Mucosa of stomach (tissue), 1 donor: ENCODE data around the gene SAMM50.

Source experiments
- H3K27me3 ChIP-seq: one replicate; pipeline ENCODE4 v1.7.0; 2013; ENCODE audit warnings: mild to moderate bottlenecking, low read length; ENCODE audit not compliant: control insufficient read depth, insufficient read depth
- H3K36me3 ChIP-seq: one replicate; pipeline ENCODE4 v1.7.0; 2013; ENCODE audit warnings: low read length; ENCODE audit not compliant: control insufficient read depth, insufficient read depth
- H3K4me1 ChIP-seq: one replicate; pipeline ENCODE4 v1.7.0; 2013; ENCODE audit warnings: mild to moderate bottlenecking, low read length; ENCODE audit not compliant: control insufficient read depth, insufficient read depth
- H3K4me3 ChIP-seq: one replicate; pipeline ENCODE4 v1.7.0; 2013; ENCODE audit warnings: low read length
- H3K9ac ChIP-seq: one replicate; pipeline ENCODE4 v1.7.0; 2013; ENCODE audit warnings: mild to moderate bottlenecking, low read length, moderate library complexity
- H3K9me3 ChIP-seq: one replicate; pipeline ENCODE4 v1.7.0; 2013; ENCODE audit warnings: mild to moderate bottlenecking, low read length, moderate library complexity; ENCODE audit not compliant: control insufficient read depth
- donor health status: Pancreatic carcinoma.

The SAMM50 gene

DNA sequence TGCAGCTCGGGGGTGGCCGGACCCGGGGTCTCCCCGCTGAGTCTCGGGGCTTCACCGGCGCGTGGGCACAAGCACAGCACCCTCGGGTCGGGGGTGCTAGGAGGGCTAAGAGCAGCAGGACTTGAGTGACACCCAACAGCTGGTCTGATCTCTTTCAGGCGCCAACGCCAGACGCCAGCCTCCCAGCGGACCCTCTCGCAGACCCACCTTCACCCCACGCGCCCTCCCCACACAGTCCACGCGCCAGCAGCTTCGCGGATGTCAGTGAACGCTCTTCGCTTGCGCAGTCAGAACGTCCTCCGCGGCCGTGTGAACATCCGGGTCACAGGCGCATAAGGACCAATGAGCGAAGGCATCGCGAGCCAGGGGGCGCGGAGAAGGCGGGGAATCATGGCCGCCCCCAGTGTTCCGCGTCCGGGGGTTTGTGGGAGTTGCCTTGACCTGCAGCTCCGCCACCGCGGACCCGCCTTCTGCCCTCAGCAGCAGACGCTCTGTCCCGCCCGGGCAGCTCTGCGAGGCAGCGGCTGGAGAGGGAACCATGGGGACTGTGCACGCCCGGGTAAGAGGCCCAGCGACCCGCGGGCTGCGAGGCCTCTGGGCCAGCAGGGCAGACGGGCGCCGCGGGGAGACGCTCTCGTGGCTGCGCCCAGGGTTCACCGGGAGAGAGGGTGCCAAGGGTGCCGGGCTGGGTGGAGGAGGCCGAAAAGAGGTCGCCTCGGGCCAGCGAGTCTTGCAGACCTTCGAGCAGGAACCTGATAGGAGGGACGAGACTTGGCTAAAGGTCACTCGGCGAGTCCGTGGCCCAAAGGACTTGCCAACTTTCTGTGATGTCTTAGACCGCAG is at the start of gene SAMM50:
Gene SAMM50, plus strand, starts transcription at position 403 of the 843 bp plus-strand sequence. Its CDS starts 136 bp downstream, at position 539.
- Histone ChIP-seq H3K4me3 (peak within 1 kb of the TSS; percentile 97), H3K27me3 (no peaks in the 10 kb centered on the region), H3K36me3 (no peaks in the 10 kb centered on the region), H3K4me1 (peaks cover 26% of the 10 kb centered on the region), H3K9me3 (no peaks in the 10 kb centered on the region), H3K9ac (peak within 1 kb of the TSS; percentile 82)

DNA sequence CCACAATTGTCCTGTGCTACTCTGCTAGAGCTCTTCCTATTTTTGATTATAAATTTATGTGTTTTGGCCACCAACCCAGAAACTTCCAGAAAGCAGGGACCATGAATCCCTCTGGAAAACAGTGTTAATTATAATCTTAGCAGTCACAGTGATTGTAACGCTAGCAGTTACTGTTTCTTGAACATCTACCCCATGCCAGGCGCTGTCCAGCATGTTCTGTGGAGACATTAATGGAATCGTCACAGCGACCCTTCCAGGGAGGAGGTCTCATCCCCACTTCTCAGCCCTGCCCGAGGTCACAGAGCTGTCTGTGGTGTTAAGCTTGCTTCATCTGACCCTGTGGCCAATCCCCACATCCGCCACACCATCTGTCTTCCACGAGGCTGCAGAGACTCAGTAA is 49.6 kb upstream of the SAMM50 start:
- H3K4me1 ChIP-seq = no peaks in the 10 kb centered on the region
- no peaks in the 10 kb centered on the region for H3K9me3 ChIP-seq
- no peak overlapping the region for H3K4me3 ChIP-seq
- no peak overlapping the region for H3K9ac ChIP-seq
- H3K36me3 ChIP-seq = no peaks in the 10 kb centered on the region
- H3K27me3 ChIP-seq = no peaks in the 10 kb centered on the region

DNA sequence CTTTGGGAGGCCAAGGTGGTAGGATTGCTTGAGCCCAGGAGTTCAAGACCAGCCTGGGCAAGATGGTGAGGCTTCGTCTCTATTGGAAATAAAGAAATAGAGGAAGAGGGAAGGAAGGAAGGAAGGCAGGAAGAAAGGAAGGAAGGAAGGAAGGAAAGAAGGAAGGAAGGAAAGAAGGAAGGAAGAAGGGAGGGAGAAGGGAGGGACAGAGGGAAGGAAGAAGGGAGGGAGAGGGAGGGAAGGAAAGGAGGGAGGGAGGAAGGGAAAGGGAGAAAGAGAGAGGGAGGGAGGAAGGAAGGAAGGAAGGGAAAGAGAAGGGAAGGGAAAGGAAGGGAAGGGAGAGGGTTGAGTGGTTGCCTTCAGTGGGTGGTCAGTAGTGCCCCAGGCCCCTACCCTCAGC is 45.5 kb upstream of the SAMM50 start:
- Histone ChIP-seq H3K36me3 (no peaks in the 10 kb centered on the region), H3K9ac (no peak overlapping the region), H3K4me1 (no peaks in the 10 kb centered on the region), H3K9me3 (no peaks in the 10 kb centered on the region), H3K27me3 (no peaks in the 10 kb centered on the region), H3K4me3 (no peak overlapping the region)

DNA sequence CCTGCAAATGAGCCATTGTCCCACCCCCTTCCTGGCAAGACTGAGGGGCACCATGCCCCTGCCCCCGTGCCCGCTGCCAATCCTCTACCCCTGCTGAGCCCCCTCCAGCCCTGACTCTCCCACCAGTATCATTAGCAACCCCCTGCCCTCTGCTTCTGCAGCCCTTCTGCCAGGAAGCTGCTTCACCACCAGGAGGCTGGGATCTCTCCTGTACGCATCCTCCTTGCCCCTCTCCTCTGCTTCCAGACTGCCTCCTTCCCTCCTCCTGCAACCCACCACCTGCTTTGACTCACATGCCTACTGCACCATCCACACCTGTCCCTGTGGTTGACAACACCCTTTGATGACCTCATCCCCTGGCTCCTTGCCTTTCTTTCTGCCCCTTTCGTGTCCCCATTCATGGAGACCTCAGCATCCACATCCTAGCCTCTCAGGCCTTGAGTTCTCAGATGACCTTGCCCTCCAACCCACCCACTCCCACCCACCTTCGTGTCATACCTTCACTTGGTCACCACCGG is 45.0 kb upstream of the SAMM50 start:
- Histone ChIP-seq H3K36me3 (no peaks in the 10 kb centered on the region), H3K27me3 (no peaks in the 10 kb centered on the region), H3K4me3 (no peak overlapping the region), H3K9me3 (no peaks in the 10 kb centered on the region), H3K9ac (no peak overlapping the region), H3K4me1 (no peaks in the 10 kb centered on the region)

DNA sequence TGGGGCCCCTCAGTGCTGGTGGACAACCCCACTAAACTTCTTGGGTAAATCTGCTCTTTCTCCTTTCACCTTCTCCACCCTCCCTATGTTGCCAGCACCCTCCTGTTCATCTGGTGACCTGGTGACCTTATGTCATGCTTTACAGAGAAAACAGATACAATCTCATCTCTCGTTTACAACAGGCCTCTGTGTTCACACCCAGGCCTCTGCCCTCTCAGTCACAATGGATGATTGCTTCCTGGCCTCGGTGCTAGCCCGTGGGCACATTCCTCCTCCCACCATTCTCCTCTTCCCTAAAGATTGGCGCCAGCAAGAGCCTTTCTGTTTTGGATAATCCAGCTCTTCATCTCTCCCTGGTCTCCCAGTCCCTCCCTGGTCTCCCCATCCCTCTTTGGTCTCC is 43.9 kb upstream of the SAMM50 start:
- Histone ChIP-seq H3K4me3 (no peak overlapping the region), H3K36me3 (no peaks in the 10 kb centered on the region), H3K9ac (no peak overlapping the region), H3K27me3 (no peaks in the 10 kb centered on the region), H3K4me1 (no peaks in the 10 kb centered on the region), H3K9me3 (no peaks in the 10 kb centered on the region)

DNA sequence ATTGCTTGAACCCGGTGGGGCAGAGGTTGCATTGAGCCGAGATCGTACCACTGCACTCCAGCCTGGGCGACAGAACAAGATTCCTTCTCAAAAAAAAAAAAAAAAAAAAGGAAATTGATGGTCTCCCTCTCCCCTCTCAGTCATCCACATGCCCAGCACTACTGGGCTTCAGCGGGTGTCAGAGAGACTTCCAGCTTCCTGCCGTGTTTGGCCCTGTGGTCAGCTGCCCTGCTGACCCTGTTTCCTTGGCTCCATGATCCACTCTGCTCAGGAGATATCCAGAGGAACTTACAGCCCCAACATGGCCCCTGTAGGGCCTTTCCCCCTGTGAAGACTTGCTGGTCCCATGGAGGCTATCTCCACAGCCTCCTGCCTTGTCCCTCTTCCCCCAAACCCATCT is 37.7 kb upstream of the SAMM50 start:
- H3K36me3 ChIP-seq = no peaks in the 10 kb centered on the region
- no peak overlapping the region for H3K9ac ChIP-seq
- no peaks in the 10 kb centered on the region for H3K27me3 ChIP-seq
- no peaks in the 10 kb centered on the region for H3K4me1 ChIP-seq
- no peak overlapping the region for H3K4me3 ChIP-seq
- no peaks in the 10 kb centered on the region for H3K9me3 ChIP-seq

DNA sequence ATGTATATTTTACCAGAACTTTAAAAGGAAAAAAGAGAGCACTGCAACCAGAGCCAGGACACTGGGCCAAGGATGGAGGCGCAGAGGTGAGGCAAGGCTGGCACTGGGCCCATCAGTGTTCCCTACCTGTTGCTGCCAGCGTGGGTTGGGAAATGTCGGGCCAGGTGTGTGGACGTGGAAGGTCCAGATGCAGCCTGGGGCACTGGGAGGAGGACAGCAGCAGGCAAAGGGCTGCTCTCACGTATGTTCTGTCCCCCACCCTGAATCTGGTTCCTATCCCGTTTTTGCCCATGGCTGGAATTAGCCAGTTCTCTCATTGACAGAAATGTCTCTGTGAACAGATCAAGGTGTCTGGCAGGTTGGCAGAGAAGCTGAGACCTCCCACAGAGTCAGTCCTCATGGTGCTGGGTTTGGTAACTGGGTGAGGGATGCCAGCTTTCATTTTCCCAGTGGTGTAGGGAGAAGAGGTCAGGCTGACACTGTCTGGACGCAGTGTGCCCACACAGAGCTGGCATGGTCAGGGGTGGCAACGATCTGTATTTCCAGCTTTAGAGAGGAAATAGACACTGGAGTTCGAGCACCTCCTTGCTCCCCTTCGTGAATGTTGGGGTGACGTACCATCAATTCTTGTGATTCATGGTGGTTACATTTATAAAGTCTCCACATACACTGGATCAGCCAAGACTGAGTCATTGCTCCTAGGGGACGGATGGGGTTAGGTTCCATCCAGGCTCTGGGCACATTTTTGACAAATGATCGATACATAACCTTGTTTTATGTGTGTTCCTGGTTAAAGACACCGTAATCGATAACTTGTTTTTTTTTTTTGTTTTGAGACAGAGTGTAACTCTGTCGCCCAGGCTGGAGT is 35.9 kb upstream of the SAMM50 start:
- H3K9me3 ChIP-seq = no peaks in the 10 kb centered on the region
- H3K4me3 ChIP-seq = no peak overlapping the region
- H3K36me3 ChIP-seq = no peaks in the 10 kb centered on the region
- no peak overlapping the region for H3K9ac ChIP-seq
- peaks cover 5% of the 10 kb centered on the region for H3K4me1 ChIP-seq
- peaks cover 6% of the 10 kb centered on the region for H3K27me3 ChIP-seq

DNA sequence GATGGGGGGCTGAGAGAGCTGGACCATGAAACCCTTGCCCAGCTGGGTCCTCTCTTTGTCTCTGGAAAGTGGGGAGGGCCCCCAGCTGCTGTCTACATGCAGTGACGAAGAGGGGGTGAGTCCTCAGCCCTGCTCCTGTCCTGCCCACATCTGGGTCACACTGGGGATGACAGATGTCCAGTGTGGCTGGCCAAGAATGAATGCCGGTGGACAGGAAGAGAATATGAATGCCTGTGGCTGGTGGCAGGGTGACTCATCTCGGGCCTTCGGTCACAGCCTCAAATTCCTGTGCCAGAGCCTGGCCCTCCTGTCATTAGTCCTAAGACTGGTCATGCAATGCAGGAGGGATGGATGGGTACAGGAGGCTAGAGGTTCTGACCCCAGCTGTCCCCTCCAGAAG is 33.9 kb upstream of the SAMM50 start:
- Histone ChIP-seq H3K9me3 (no peaks in the 10 kb centered on the region), H3K36me3 (no peaks in the 10 kb centered on the region), H3K4me1 (peaks cover 19% of the 10 kb centered on the region), H3K27me3 (peaks cover 6% of the 10 kb centered on the region), H3K4me3 (no peak overlapping the region), H3K9ac (no peak overlapping the region)

DNA sequence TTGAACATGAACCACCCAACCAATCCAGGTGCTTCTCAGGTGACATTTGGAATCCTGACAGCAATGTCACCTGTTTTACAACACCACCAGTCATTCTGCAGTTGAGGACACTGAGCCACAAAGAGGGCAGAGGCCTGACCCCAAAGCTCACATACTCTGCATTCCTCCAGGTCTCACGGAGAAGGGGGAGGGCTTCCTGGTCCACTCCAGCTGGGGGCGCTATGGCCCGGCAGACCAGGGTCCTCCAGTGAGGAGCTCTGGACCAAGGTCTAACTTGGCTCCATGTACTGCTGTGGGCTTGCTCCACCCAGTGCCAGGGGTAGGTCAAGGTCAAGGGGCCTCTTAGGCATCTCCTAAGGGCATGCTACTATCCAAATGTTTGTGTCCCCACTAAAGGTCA is 33.1 kb upstream of the SAMM50 start:
- peaks cover 6% of the 10 kb centered on the region for H3K27me3 ChIP-seq
- peaks cover 19% of the 10 kb centered on the region for H3K4me1 ChIP-seq
- no peaks in the 10 kb centered on the region for H3K9me3 ChIP-seq
- no peaks in the 10 kb centered on the region for H3K36me3 ChIP-seq
- H3K9ac ChIP-seq = no peak overlapping the region
- no peak overlapping the region for H3K4me3 ChIP-seq

DNA sequence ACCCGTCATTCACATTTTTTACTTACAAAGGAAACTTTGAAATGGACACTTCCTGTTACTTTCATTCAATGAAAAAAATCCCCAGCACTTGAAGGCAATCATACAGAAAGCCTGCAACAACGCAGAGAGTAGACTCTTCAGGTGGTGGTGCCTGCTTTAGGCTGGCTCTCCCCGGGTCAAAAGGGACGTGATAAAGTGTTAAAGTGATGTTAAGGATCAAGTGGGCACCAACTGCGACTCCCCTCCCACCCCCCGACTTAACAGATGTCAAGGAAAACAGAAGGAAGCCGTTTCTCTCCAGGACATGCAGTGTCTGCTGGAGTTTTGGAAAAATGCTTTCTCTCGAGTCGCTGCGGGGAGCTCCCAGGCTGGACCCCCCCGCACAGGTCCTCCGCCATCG is 32.1 kb upstream of the SAMM50 start:
- Histone ChIP-seq H3K36me3 (no peaks in the 10 kb centered on the region), H3K9ac (no peak overlapping the region), H3K4me3 (no peak overlapping the region), H3K9me3 (no peaks in the 10 kb centered on the region), H3K27me3 (peaks cover 6% of the 10 kb centered on the region), H3K4me1 (peaks cover 19% of the 10 kb centered on the region)

DNA sequence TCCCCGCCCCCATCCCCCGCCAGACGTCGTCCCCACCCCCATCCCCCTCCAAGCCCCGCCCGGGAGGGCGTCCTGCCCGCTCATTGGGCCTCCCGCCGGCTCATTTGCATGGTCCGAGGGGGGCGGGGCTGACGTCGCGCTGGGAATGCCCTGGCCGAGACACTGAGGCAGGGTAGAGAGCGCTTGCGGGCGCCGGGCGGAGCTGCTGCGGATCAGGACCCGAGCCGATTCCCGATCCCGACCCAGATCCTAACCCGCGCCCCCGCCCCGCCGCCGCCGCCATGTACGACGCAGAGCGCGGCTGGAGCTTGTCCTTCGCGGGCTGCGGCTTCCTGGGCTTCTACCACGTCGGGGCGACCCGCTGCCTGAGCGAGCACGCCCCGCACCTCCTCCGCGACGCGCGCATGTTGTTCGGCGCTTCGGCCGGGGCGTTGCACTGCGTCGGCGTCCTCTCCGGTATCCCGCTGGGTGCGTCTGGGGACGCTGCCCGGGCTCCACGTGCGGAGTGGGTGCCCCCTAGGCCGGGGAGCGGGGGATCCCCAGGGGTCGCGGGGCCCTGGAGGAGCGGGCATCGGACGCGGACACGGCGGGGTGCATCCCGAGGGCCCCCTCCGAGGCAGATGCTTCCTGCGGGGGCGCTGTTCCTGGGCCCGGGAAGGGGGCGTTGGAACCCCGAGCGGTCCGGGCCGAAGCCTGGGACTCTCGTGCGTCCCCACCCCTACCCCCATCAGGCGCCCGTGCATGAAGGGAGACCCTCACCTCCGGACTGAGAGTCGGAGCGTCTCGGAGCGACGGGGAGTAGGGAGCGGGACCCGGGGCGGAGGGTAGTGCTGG is 31.4 kb upstream of the SAMM50 start, which contains the start of gene PNPLA3:
Gene PNPLA3, plus strand, starts transcription at position 175 of the 834 bp plus-strand sequence. Its CDS starts 107 bp downstream, at position 282.
- Histone ChIP-seq H3K9ac (peak within 1 kb of the TSS; percentile 15), H3K27me3 (peaks cover 6% of the 10 kb centered on the region), H3K9me3 (no peaks in the 10 kb centered on the region), H3K4me1 (peaks cover 19% of the 10 kb centered on the region), H3K4me3 (no peak within 1 kb of the TSS), H3K36me3 (no peaks in the 10 kb centered on the region)
